T-cell (primary cell): Measurements from ENCODE around the gene NPC1. TPM values are rescaled to one million over a fixed set of nuclear protein-coding genes. Genes with fewer than 3 reads are reported as not detected.
A peak's percentile ranks its signal among the peaks of the same experiment; 100 is the strongest.

Experiments
- ATAC-seq, 4 experiments: fragments of 200-7000 bp in 3 of 4; fragments of 150-1000 bp in 1 of 4; cut with Tn5 transposase; replicated peaks in 1 of 4; 1 replicate in 3 of 4; 2 replicates in 1 of 4; pipeline ENCODE4 v1.10.0; 2021; ENCODE audit warnings: moderate library complexity in 3 of 4, mild to moderate bottlenecking in 2 of 4, moderate number of reproducible peaks in 1 of 4
- CTCF ChIA-PET, 2 donors: fragments of 300-600 bp; sonication (Branson Sonifier 250); formaldehyde crosslinking; loops; one replicate each; lab custom pipeline; 2022; ENCODE audit warnings: antibody characterized with exemption in 2 of 2; lab: Charles Lee
- POLR2A ChIA-PET, 2 donors: fragments of 300-600 bp; sonication (Branson Sonifier 250); formaldehyde crosslinking; loops; one replicate each; lab custom pipeline; 2022; ENCODE audit warnings: antibody characterized with exemption in 2 of 2; lab: Charles Lee
- DNase-seq, 35 experiments: peaks; one replicate each; pipeline versions ENCODE4 v3.0.0 to v3.0.0-alpha.2; 2013 to 2023
- H3K27ac ChIP-seq: one replicate; pipeline ENCODE4 v1.5.1; 2013; ENCODE audit warnings: low read length
- H3K27me3 ChIP-seq, 2 experiments: replicated peaks in 1 of 2; 1 replicate in 1 of 2; 2 replicates in 1 of 2; pipeline versions ENCODE4 v1.6.1 to v1.7.0; 2013; ENCODE audit warnings: low read length in 1 of 2, mixed read lengths in 1 of 2; ENCODE audit not compliant: control insufficient read depth in 2 of 2, insufficient read depth in 2 of 2; ENCODE audit errors: extremely low read depth in 1 of 2
- H3K36me3 ChIP-seq, 2 donors: 1 replicate in 1 of 2; 2 replicates in 1 of 2; pipeline versions ENCODE4 v1.6.1 to v1.7.0; 2013; ENCODE audit warnings: low read length in 1 of 2; ENCODE audit not compliant: control insufficient read depth in 2 of 2, insufficient read depth in 1 of 2; ENCODE audit errors: extremely low read depth in 1 of 2
- H3K4me1 ChIP-seq, 2 experiments: 1 replicate in 1 of 2; 2 replicates in 1 of 2; pipeline versions ENCODE4 v1.6.1 to v1.7.0; 2013; ENCODE audit warnings: low read length in 2 of 2, mixed read lengths in 1 of 2; ENCODE audit not compliant: insufficient read depth in 2 of 2, control insufficient read depth in 1 of 2; ENCODE audit errors: extremely low read depth in 1 of 2
- H3K4me3 ChIP-seq, 2 donors: 1 replicate in 1 of 2; 2 replicates in 1 of 2; pipeline versions ENCODE4 v1.5.1 to v1.7.0; 2013; ENCODE audit warnings: mild to moderate bottlenecking in 2 of 2, low read length in 1 of 2, moderate library complexity in 1 of 2; ENCODE audit not compliant: control insufficient read depth in 1 of 2; ENCODE audit errors: extremely low read depth in 1 of 2
- H3K9me3 ChIP-seq: 2 replicates; pipeline ENCODE4 v1.7.0; 2013
- H3K27ac Mint-ChIP-seq, 2 donors: one replicate each; pipeline ENCODE4 v1.8.0; 2020 to 2021; ENCODE audit warnings: mild to moderate bottlenecking in 2 of 2, mixed read lengths in 2 of 2
- H3K27me3 Mint-ChIP-seq, 2 donors: one replicate each; pipeline ENCODE4 v1.8.0; 2021 to 2022; ENCODE audit warnings: mixed read lengths in 2 of 2
- H3K36me3 Mint-ChIP-seq: one replicate; pipeline ENCODE4 v1.8.0; 2021; ENCODE audit warnings: mixed read lengths
- H3K4me1 Mint-ChIP-seq, 3 donors: one replicate each; pipeline ENCODE4 v1.8.0; 2020 to 2022; ENCODE audit warnings: mixed read lengths in 3 of 3, mild to moderate bottlenecking in 1 of 3
- H3K4me3 Mint-ChIP-seq, 3 donors: one replicate each; pipeline ENCODE4 v1.8.0; 2020 to 2022; ENCODE audit warnings: mild to moderate bottlenecking in 3 of 3, mixed read lengths in 3 of 3, moderate library complexity in 3 of 3
- H3K9me3 Mint-ChIP-seq, 3 donors: one replicate each; pipeline ENCODE4 v1.8.0; 2020 to 2022; ENCODE audit warnings: mixed read lengths in 3 of 3
- WGBS: methylation state at CpG from one replicate; pipeline ENCODE4 v1.1.5; 2013; ENCODE audit warnings: missing lambda C conversion rate; ENCODE audit not compliant: insufficient coverage; 5-methylcytosine and 5-hydroxymethylcytosine counted together
- total RNA-seq, 35 experiments: library from RNA in 6 of 35; stranded (reverse) in 6 of 35; fragments of 120-200 nt in 1 of 35; gene quantifications; one replicate each; pipeline versions ENCODE4 v1.2.1 to v1.2.4 and lab custom pipeline; 2013 to 2026

The NPC1 gene
- total RNA-seq, 5 donors from 2014 or later (not counting 1 experiment from before 2014, with no cell fraction given) = 35.2 to 52.7 (median 39.4) TPM

DNA sequence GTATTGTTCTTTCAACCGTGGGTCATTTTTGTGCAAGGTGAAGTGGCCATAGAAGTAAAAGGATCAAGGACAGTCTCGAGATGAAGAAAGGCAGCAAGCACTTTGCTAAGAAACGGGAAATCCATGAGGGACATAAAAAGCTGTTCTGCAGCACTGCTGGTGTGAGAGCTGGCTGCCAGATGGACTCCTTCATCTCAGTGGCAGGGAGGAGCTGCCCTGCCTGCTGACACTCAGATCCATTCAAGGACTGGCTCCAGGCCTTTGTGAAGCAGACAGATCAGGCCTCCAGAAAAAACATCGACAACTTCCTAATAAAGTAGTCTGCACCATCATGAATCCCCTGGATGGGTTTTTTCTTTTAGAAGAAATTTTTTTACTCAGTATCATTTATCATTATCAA lies 53.5 kb downstream of the NPC1 start:
- H3K27me3 Mint-ChIP-seq = no peaks in the 10 kb centered on the region
- peak overlapping the region in 1 of 2 donors; percentile 12 for H3K27ac Mint-ChIP-seq
- 97% methylated on average over 3 of the region's 4 CpGs for WGBS
- POLR2A ChIA-PET = interaction anchor here (0.6 to 0.7 kb wide), 2 partner anchors 53 to 58 kb away, joined by 4 read pairs; no protein-coding TSS in a partner anchor
- ATAC-seq (no peak), DNase-seq (no peak)
- H3K9me3 Mint-ChIP-seq = no peaks in the 10 kb centered on the region
- H3K4me3 Mint-ChIP-seq = no peak overlapping the region
- H3K27me3 ChIP-seq = no peaks in the 10 kb centered on the region
- H3K27ac ChIP-seq = no peak overlapping the region
- H3K36me3 ChIP-seq = peaks cover 26 to 99% of the 10 kb centered on the region in 2 donors
- H3K4me1 Mint-ChIP-seq = peaks cover 0 to 4% (median 0%) of the 10 kb centered on the region in 3 donors
- H3K4me3 ChIP-seq = no peak overlapping the region
- no peaks in the 10 kb centered on the region for H3K4me1 ChIP-seq
- H3K9me3 ChIP-seq = no peaks in the 10 kb centered on the region
- peaks cover 85% of the 10 kb centered on the region for H3K36me3 Mint-ChIP-seq
- CTCF ChIA-PET = no interaction called here

GRCh38 chr18:23531912-23532311 lies 54.4 kb downstream of the NPC1 start:
- H3K36me3 Mint-ChIP-seq = peaks cover 81% of the 10 kb centered on the region
- no peak overlapping the region for H3K4me3 ChIP-seq
- no peaks in the 10 kb centered on the region for H3K27me3 Mint-ChIP-seq
- no peak for ATAC-seq
- H3K27me3 ChIP-seq = no peaks in the 10 kb centered on the region
- H3K27ac Mint-ChIP-seq = peak overlapping the region in 1 of 2 donors; percentile 28
- DNase-seq = no peak
- H3K4me1 Mint-ChIP-seq = peaks cover 0 to 4% (median 0%) of the 10 kb centered on the region in 3 donors
- WGBS = 98% methylated on average over 8 of the region's 13 CpGs
- H3K4me1 ChIP-seq = no peaks in the 10 kb centered on the region
- no peak overlapping the region for H3K4me3 Mint-ChIP-seq
- no peak overlapping the region for H3K27ac ChIP-seq
- H3K36me3 ChIP-seq = peaks cover 26 to 99% of the 10 kb centered on the region in 2 donors
- H3K9me3 ChIP-seq = no peaks in the 10 kb centered on the region
- CTCF ChIA-PET = interaction anchor here (0.5 to 1.1 kb wide), 3 partner anchors 22 to 588 kb away, joined by 3 to 7 read pairs (median 3); no protein-coding TSS in a partner anchor
- H3K9me3 Mint-ChIP-seq = no peaks in the 10 kb centered on the region
- POLR2A ChIA-PET = no interaction called here

DNA sequence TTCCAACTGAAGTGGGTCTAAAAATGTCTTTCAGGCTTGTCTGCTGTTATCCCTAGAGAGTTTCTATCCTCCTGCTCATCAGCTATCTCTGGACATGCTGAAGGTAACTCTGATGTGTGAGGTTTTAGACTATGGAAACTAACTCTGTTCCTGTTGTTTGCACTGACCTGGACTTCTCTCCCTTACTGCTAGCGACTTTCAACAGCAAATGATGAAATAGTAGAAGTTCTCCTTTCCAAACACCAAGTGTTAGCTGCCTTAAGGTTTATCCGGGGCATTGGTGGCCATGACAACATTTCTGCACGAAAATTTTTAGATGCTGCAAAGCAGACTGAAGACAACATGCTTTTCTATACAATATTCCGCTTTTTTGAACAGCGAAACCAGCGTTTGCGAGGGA lies 56.1 kb downstream of the NPC1 start:
- Mint-ChIP-seq H3K36me3 (peaks cover 74% of the 10 kb centered on the region), H3K27ac (peak overlapping the region; percentile 39 to 52), H3K9me3 (no peaks in the 10 kb centered on the region), H3K4me3 (no peak overlapping the region), H3K27me3 (no peaks in the 10 kb centered on the region), H3K4me1 (peaks cover 0 to 4% (median 0%) of the 10 kb centered on the region in 3 donors)
- ChIA-PET POLR2A (no interaction called here), CTCF (no interaction called here)
- WGBS = 100% methylated on average over 3 of the region's 7 CpGs
- no peaks in the 10 kb centered on the region for H3K27me3 ChIP-seq
- no peaks in the 10 kb centered on the region for H3K9me3 ChIP-seq
- no peak for DNase-seq
- no peak overlapping the region for H3K27ac ChIP-seq
- H3K36me3 ChIP-seq = peaks cover 20 to 96% of the 10 kb centered on the region in 2 donors
- ATAC-seq = no peak
- H3K4me3 ChIP-seq = no peak overlapping the region
- no peaks in the 10 kb centered on the region for H3K4me1 ChIP-seq

- H3K27me3 Mint-ChIP-seq = no peaks in the 10 kb centered on the region
- H3K4me1 Mint-ChIP-seq = peaks cover 0 to 4% (median 0%) of the 10 kb centered on the region in 3 donors
- DNase-seq (no peak), ATAC-seq (no peak)
- Histone ChIP-seq H3K36me3 (peaks cover 19 to 91% of the 10 kb centered on the region in 2 donors), H3K4me3 (no peak overlapping the region), H3K4me1 (no peaks in the 10 kb centered on the region), H3K9me3 (no peaks in the 10 kb centered on the region), H3K27me3 (no peaks in the 10 kb centered on the region), H3K27ac (no peak overlapping the region)
- no peaks in the 10 kb centered on the region for H3K9me3 Mint-ChIP-seq
- peak overlapping the region in 1 of 2 donors; percentile 1 for H3K27ac Mint-ChIP-seq
- POLR2A ChIA-PET = no interaction called here
- peaks cover 70% of the 10 kb centered on the region for H3K36me3 Mint-ChIP-seq
- WGBS = 60% methylated on average over 1 of the region's 3 CpGs
- no peak overlapping the region for H3K4me3 Mint-ChIP-seq
- CTCF ChIA-PET = no interaction called here
Observed at GRCh38 chr18:23529604-23530003, 56.7 kb downstream of the NPC1 start.

DNA sequence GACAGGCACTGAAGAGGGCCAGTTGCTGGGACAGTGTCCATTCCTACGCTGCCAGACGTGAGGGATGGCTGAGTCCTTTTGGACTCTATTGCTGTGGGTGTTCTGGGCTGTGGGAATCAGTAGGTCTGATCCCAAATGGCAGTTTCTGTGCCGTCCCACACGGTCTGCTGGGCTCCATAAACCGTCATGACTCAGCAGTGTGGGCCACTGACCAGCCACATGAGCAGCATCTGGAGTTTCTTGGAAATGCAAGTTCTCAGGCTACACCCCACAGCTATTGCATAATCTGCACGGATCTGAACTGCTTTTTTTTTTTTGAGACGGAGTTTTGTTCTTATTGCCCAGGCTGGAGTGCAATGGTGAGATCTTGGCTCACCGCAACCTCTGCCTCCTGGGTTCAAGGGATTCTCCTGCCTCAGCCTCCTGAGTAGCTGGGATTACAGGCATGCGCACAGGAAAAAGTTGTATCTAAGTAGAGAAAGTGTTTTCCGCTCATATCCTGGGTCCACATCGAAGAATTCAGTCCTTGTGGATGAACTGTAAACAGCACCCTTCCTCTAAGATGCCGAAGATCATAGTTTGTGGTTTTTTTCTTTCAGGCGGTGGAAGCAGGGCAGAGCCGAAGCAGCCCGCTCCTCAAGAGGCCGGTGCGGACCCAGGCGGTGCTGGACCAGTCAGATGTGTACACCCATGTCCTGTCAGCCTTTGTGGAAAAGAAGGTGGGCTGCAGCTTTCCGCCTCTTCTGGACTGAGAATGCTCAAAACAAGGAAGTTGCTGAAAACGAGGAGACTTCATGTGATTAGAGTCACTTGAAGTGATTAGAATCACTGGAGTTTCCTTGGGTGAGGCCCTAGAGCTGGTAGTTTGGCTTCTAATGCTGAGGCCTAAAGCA lies 57.5 kb downstream of the NPC1 start:
- CTCF ChIA-PET = no interaction called here
- no peaks in the 10 kb centered on the region for H3K27me3 Mint-ChIP-seq
- H3K9me3 Mint-ChIP-seq = no peaks in the 10 kb centered on the region
- POLR2A ChIA-PET = interaction anchor here in 1 of 2 donors (0.7 kb wide), 1 partner anchor 613 kb away, joined by 3 read pairs; no protein-coding TSS in a partner anchor
- ATAC-seq (no peak), DNase-seq (no peak)
- Histone ChIP-seq H3K27me3 (no peaks in the 10 kb centered on the region), H3K9me3 (no peaks in the 10 kb centered on the region), H3K36me3 (peaks cover 21 to 91% of the 10 kb centered on the region in 2 donors), H3K4me3 (no peak overlapping the region), H3K27ac (no peak overlapping the region), H3K4me1 (no peaks in the 10 kb centered on the region)
- WGBS = 96% methylated on average over 19 of the region's 20 CpGs
- peaks cover 0 to 5% (median 0%) of the 10 kb centered on the region in 3 donors for H3K4me1 Mint-ChIP-seq
- H3K27ac Mint-ChIP-seq = peak overlapping the region in 1 of 2 donors; percentile 15
- H3K4me3 Mint-ChIP-seq = no peak overlapping the region
- H3K36me3 Mint-ChIP-seq = peaks cover 68% of the 10 kb centered on the region

DNA sequence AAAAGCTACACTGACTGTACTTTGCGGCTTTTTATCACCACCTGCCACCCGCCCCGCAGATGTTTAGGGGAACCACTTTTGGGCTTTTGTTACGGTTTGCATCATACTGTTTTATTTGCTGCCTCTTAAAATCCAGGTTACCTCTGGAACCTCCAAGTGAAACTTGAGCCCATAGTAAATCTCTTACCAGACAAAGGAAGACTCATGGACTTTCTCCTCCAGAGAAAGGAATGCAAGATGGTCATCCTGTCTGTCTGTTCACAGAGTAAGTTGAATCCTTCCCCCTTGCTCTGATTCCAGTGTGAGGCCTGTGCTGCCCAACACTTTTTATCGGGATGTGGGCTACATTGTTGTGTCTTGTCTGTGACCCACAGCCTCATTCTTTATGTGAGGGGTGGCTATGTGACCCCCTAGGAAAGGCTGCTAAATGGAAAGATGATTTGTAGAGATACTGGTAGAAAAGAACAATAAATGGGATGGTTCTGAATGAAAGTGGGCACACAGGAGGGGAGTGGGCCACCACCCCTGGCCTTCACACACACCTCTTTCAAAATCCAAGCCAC lies 59.7 kb downstream of the NPC1 start:
- CTCF ChIA-PET = interaction anchor here (1.0 to 1.5 kb wide), 2 partner anchors 10 to 11 kb away, joined by 5 read pairs; no protein-coding TSS in a partner anchor
- H3K36me3 Mint-ChIP-seq = peaks cover 61% of the 10 kb centered on the region

More for the DNA sequence above, 59.7 kb downstream of the NPC1 start:
- ATAC-seq (no peak), DNase-seq (no peak)
- no peak overlapping the region for H3K27ac Mint-ChIP-seq
- H3K9me3 Mint-ChIP-seq = no peaks in the 10 kb centered on the region
- Histone ChIP-seq H3K36me3 (peaks cover 21 to 91% of the 10 kb centered on the region in 2 donors), H3K27me3 (no peaks in the 10 kb centered on the region), H3K4me1 (no peaks in the 10 kb centered on the region), H3K9me3 (no peaks in the 10 kb centered on the region), H3K27ac (no peak overlapping the region), H3K4me3 (no peak overlapping the region)
- H3K4me3 Mint-ChIP-seq = no peak overlapping the region
- WGBS = 97% methylated on average over 4 of the region's 5 CpGs
- H3K27me3 Mint-ChIP-seq = no peaks in the 10 kb centered on the region
- peaks cover 0 to 10% (median 0%) of the 10 kb centered on the region in 3 donors for H3K4me1 Mint-ChIP-seq
- POLR2A ChIA-PET = no interaction called here
